Fibroblast of the conjunctiva (primary cell): ENCODE results near the gene KRTAP10-3.
"Not testable (repeated sequence)": the region's sequence is repeated elsewhere in the genome, so short reads cannot be mapped to it uniquely, and the experiment has no call there.

ENCODE experiments used
- DNase-seq: peaks from one replicate; pipeline ENCODE4 v3.0.0-alpha.2; 2010; ENCODE audit warnings: low read depth

KRTAP10-3 gene

GRCh38 chr21:44590311-44590721 lies 31.7 kb upstream of the KRTAP10-3 start:
- DNase-seq, result no peak

DNA sequence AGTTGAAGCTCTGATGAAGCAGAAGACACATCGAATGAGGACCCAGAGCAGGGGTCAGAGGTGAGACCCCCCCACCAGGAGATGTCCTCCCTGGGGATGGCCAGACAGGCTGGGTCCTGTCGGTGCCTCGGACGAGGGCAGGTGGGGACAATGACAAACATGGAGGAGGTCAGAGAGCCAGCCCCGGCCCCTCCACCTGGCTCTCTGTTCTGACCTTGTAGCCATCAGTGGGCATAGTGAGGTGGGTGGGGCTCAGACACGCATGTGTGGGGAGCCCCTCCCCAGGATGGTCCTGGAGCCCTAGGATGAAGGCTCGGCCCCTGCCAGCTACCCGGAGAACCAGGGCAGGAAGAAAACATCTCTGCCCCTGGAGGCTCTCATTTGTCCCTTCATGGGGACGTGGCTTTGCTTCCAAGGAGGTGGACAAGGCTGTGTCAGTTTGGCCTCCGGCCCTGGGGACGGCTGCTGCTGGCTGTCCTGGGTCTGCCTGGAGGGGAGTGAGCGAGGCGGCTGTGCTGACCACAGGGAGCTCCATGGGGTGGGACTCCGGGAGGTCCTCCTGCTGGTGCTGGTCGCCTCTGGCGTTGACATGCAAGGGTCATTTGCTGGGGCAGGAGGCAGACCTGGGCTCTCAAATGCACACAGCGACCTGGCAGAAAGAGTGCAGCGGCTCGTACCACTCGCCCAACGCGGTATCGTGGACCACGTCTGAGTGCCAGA lies 31.2 kb upstream of the KRTAP10-3 start:
- no peak for DNase-seq

DNA sequence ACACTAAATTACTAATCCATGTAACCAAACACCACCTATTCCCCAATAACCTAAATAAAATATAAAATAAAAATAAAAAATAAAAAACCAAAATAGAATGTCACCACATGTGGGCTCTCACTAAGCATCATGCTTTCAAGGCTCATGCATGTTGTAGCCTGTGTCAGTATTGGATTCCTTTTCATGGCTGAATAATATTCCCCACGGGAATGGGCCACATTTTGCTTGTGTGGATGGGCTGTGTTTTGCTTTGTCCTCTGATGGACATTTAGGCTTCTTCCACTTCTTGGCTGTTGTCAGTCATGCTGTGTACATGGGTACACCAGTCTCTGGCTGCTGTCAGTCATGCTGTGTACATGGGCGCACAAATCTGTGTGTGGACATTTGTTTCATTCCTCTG lies 30.5 kb upstream of the KRTAP10-3 start:
- no peak for DNase-seq

GRCh38 chr21:44585892-44586291 lies 27.3 kb upstream of the KRTAP10-3 start:
- no peak for DNase-seq

DNA sequence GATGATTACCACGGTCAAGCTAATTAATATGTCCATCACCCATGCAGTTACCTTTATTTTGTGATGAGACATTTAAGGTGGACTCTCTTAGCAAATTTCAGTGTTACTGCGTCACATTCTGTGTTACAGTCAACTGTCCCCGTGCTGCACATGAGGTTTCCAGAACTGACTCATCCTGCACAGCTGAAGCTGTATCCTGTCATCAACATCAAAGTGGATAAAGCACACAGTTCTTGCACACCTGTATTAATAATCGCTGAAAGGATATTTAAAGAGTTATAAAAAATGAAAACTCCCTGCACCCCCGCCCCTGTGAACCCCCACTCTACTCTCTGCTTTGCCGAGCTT lies 25.2 kb upstream of the KRTAP10-3 start:
- no peak for DNase-seq

GRCh38 chr21:44583089-44583799 lies 24.6 kb upstream of the KRTAP10-3 start:
- DNase-seq, result no peak

DNA sequence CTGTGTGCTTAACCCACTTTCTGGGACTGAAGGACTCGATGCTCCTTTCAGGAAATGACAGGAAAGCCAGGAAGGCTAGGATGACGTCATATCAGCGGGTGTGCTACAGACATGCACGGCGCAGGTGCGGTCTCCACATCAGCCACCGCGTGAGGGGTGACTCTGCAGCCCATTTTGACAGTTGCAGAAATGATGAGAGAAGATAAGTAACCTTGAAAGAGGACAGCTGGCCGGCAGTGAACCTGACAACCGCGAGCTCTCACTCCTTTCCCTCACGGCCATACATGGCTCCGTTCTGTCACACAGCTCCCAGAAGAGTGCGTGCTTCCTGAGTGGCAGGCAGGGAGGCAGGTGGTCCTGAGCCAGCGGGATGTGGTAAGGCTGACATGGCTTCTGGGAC lies 23.5 kb upstream of the KRTAP10-3 start:
- no peak for DNase-seq

DNA sequence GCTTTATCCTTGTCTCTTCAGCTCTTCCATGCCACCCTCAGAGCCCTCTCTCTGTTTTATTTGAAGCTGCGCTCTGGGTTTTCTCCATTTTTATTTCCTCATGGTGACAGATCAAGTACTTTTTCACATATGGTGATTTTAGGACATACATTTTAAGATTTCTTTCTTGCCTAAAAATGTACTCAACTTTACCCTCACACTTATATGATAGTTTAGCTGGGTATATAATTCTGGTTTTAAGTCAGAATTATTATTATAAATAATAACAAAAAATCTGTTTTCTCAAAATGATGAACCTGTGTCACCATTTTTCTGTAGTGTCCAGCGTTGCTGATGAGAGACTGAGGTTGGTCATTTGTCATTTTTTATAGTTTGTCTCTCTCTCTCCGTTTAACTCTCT lies 22.6 kb upstream of the KRTAP10-3 start:
- no peak for DNase-seq

DNA sequence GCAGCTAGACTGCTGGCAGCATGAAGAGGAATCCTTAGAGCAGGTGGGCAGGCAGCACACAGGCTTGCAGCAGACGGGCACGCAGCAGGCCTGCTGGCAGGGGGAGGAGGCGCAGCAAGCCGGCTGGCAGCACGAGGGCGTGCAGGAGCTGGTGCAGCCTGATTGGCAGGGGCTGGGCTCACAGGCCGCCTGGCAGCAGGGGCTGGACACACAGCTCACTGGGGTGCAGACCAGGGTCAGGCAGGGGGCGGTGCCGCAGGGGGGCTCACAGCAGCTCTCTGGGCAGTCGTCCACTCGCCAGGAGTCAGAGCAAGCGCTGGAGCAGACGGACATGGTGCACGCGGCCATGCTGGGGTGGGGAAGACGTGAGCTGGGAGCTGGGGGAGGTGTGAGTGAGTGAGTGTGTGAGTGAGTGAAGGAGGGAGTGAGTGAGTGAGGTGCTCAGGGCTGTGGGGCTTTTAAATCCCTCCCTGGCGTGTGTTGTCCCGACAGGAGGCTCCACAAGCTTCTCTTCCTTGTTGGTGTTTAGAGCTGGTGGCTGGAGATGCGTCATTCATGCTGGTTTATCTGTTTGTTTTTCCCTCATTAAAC lies 21.7 kb upstream of the KRTAP10-3 start, which contains the start of gene KRTAP10-5:
KRTAP10-5 (minus strand) TSS at position 374 of the 591 bp plus-strand sequence; CDS start at position 348, 26 bp downstream.
- DNase-seq, result not testable (repeated sequence)

DNA sequence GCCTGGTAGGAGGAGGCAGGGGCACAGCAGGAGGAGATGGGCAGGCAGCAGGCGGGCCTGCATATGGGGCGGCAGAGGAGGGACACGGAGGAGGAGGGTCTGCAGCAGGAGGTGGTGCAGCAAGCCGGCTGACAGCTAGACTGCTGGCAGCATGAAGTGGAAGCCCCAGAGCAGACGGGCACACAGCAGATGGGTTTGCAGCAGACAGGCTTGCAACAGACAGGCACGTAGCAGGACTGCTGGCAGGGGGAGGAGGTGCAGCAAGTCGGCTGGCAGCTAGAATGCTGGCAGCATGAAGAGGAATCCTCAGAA lies 21.2 kb upstream of the KRTAP10-3 start:
- no peak for DNase-seq

DNA sequence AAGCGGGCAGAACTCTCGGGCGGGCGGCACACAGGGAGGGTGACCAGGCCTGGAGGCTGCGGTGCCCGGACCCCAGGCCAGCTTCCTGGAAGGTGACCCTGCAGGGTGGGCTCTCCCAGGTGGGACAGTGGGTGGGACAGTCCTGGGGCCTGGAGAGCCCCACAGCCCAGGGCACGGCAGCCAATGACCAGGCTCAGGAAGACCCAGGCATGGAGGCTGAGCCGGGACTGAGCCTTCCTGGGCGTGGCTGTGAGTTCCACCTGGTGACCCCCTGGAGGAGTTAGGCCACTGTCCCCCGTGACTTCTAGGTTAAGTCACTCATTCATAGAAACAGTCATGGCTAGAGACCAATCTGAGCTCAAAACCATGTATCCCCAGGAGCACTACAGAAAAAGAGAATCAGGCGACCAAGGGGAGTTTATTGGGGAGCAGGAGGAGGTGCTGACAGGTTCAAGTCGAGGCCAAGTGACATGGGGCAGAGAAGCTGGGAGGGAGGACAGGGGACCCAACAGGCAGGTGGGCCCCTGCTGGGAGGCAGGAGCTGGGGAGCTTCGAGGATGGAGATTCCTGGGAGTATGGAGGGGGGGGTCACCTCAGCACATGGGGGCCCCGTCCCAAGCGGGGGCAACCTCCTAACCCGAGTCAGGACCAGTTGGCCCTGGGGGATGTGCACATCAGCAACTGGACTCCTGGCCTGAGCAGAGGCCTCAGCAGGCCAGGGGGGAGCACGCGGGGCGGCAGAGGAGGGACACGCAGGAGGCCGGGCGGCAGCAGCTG lies 20.6 kb upstream of the KRTAP10-3 start:
- DNase-seq, result no peak

- DNase-seq, result no peak
Measured at GRCh38 chr21:44578371-44579055, 19.9 kb upstream of the KRTAP10-3 start.

- DNase-seq, result no peak
Measured at GRCh38 chr21:44576025-44576420, 17.4 kb upstream of the KRTAP10-3 start.

GRCh38 chr21:44575307-44576024 lies 16.9 kb upstream of the KRTAP10-3 start:
- DNase-seq, result no peak

GRCh38 chr21:44574457-44575306 lies 16.1 kb upstream of the KRTAP10-3 start:
- DNase-seq, result no peak

- not testable (repeated sequence) for DNase-seq
Measured at GRCh38 chr21:44573630-44574456, 15.2 kb upstream of the KRTAP10-3 start, which contains the start of gene KRTAP10-4. TSS of gene KRTAP10-4 (plus strand) at chr21:44573729. CDS start at chr21:44573759, 30 bp downstream.

DNA sequence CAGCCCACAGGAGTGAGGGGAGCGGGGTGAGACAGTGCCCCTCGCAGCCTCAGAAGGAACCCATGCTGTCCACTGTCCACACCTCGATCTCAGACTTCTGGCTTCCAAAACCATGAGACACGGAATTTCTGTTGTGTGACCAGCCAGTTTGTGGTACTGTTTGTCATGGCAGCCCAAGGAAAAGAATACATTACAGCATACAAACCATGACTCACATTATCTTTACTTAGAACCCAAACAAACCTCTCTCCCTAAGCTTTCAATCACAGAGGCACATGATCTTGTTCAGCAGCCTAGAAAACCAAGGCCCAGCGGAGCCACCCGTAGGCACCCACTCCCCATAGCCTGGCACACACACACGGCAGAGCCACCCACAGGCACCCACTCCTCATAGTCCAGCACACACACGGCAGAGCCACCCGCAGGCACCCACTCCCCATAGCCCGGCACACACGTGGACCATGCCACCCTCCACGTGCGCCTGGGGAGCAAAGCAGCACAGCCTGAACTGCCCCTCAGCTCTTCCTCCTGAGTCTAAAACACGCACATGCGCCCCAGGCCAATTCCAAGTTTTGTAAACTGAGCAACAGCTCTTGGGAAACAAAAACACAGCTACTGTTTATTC lies 14.5 kb upstream of the KRTAP10-3 start:
- no peak for DNase-seq

- DNase-seq, result no peak
Measured at GRCh38 chr21:44571844-44572782, 13.5 kb upstream of the KRTAP10-3 start.
